Fibroblast of villous mesenchyme (primary cell): ENCODE measurements around the gene BPHL. TPM values are rescaled to one million over a fixed set of nuclear protein-coding genes. Genes with fewer than 3 reads are reported as not detected.

Source experiments
- DNase-seq: peaks from one replicate; pipeline ENCODE4 v3.0.0-alpha.2; 2010; ENCODE audit warnings: low read depth
- H3K4me3 ChIP-seq: 2 replicates; pipeline ENCODE4 v1.5.1; 2011; ENCODE audit warnings: low read depth, mild to moderate bottlenecking, low read length
- total RNA-seq: library from RNA; depleted of rRNA; stranded (reverse); fragments of >200 nt; gene quantifications from 2 replicates; pipeline ENCODE4 v1.2.3, GENCODE V29; 2012
- TF ChIP-seq, protein P1 (sequence below): IDR thresholded peaks from 2 replicates; pipeline ENCODE4 v1.5.1; 2012; ENCODE audit warnings: low read depth, mild to moderate bottlenecking, low read length; ENCODE audit not compliant: insufficient read depth

The BPHL gene
- total RNA-seq, 1 donor: 17.3 TPM

GRCh38 chr6:3079682-3080081, 38.8 kb upstream of the BPHL start:
- DNase-seq: no peak
- no peak overlapping the region for H3K4me3 ChIP-seq
- TF ChIP-seq, protein P1, sequence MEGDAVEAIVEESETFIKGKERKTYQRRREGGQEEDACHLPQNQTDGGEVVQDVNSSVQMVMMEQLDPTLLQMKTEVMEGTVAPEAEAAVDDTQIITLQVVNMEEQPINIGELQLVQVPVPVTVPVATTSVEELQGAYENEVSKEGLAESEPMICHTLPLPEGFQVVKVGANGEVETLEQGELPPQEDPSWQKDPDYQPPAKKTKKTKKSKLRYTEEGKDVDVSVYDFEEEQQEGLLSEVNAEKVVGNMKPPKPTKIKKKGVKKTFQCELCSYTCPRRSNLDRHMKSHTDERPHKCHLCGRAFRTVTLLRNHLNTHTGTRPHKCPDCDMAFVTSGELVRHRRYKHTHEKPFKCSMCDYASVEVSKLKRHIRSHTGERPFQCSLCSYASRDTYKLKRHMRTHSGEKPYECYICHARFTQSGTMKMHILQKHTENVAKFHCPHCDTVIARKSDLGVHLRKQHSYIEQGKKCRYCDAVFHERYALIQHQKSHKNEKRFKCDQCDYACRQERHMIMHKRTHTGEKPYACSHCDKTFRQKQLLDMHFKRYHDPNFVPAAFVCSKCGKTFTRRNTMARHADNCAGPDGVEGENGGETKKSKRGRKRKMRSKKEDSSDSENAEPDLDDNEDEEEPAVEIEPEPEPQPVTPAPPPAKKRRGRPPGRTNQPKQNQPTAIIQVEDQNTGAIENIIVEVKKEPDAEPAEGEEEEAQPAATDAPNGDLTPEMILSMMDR: no peak

- no peak overlapping the region for H3K4me3 ChIP-seq
- no peak for DNase-seq
Measured at GRCh38 chr6:3081960-3082359, 36.6 kb upstream of the BPHL start.

DNA sequence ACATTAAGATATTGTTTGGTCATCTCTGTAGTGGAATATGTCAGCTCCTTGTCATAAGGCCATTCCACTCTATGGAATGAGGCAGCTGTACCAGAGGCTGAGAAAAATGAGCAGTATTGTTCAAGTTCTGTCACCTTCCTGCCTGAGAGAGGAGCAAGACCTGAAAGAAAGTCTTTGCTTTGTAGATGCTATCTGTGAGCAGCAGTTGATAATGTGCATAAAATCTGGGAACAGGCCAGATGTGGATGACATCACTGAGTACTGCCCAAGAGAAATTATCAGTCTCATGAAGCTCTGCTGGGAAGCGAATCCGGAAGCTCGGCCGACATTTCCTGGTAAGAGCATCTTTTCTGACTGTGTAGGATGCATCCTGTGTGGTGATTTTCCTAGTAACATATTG, 33.4 kb upstream of the BPHL start:
- peak; percentile 38 for DNase-seq
- TF ChIP-seq, protein P1: no peak
- no peak overlapping the region for H3K4me3 ChIP-seq

More at GRCh38 chr6:3081960-3082359, 36.6 kb upstream of the BPHL start:
- TF ChIP-seq, protein P1: no peak

GRCh38 chr6:3086282-3086946, 32.1 kb upstream of the BPHL start:
- TF ChIP-seq, protein P1: no peak
- DNase-seq: no peak
- H3K4me3 ChIP-seq: no peak overlapping the region

DNA sequence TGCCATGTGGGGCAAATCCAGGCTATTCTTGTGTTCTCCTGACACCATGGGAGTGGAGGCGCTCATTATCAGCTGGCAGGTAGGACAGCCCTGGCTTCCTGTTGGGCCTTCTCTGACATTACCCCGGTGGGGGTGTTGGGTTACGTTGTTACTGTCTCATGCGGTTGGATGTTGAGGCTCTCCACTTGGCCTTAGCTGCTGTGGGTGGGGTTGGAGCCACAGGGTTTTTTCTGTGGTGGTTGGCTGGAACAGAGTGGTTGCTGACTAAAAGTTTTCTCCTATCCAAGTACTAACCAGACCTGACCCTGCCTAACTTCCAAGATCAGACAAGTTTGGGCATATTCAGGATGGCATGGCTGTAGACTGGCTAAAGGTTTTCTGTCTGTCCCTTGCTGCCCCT, 30.1 kb upstream of the BPHL start:
- peak; percentile 59 for DNase-seq
- TF ChIP-seq, protein P1: no peak

DNA sequence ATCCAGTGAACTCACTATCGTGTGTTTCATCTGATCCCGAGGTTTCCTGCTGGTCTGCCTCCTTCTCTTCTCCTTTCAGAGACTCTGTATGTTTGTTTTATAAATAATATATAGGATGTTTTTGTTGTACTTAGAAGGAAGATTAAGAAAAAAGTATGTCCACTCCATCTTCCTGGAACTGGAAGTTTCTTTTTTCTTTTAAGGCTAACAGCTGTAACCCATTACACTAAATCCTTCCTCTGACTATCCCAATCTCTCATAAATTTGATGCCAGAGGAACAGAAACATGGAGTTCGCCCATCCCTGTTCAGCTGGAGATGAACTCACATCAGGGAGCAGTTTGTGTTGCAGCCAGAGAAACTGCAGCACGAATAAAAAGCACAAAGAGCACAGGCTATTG, 29.5 kb upstream of the BPHL start:
- TF ChIP-seq, protein P1: no peak
- peak; percentile 84 for DNase-seq
- H3K4me3 ChIP-seq: no peak overlapping the region

More for the DNA sequence above, 30.1 kb upstream of the BPHL start:
- no peak overlapping the region for H3K4me3 ChIP-seq

DNA sequence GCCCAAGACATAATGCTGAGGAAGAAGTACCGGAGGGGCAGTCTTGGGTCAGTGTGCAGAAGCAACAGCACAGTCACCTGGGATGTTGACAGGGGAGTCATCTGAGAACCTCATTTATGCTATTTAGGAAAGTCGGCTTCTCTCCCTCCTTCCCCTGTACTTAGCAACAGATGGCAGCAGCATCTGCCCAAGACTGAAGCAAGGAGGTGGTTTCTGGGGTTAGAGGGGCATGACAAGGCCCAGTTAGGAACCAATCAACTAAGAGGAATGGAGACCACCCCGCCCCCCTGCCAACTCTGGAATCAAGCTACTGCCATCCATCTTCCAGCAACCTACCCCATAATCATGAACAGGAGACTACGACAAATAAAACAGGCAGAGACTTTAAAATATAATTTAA, 28.5 kb upstream of the BPHL start:
- no peak for DNase-seq
- TF ChIP-seq, protein P1: no peak
- no peak overlapping the region for H3K4me3 ChIP-seq
